Upper lobe of left lung (tissue), 4 donors: Measurements from ENCODE around the gene EGFLAM.

Experiments
- CTCF ChIP-seq, 6 experiments: fragments of 450-650 bp in 4 of 6; fragments of 200-600 bp in 2 of 6; sonication (generic) in 2 of 6; IDR thresholded peaks; one replicate each; pipeline ENCODE4 v1.5.1; 2016 to 2019; ENCODE audit warnings: antibody characterized with exemption in 6 of 6
- POLR2A ChIP-seq, 4 donors: fragments of 450-650 bp; IDR thresholded peaks; one replicate each; pipeline ENCODE4 v1.5.1; 2016 to 2017; ENCODE audit warnings: antibody characterized with exemption in 4 of 4, mild to moderate bottlenecking in 2 of 4

GRCh38 chr5:38442247-38442573 lies 183.9 kb downstream of the EGFLAM start:
- no peak for TF ChIP-seq CTCF (IDR thresholded peaks at IDR 0.05)
- no peak for TF ChIP-seq POLR2A (IDR thresholded peaks at IDR 0.05)
